Vagina (tissue), 2 donors: ENCODE measurements around the gene DIS3L.

Experiments
- CTCF ChIP-seq, 3 experiments: fragments of 450-650 bp in 2 of 3; fragments of 200-600 bp in 1 of 3; sonication (generic) in 1 of 3; IDR thresholded peaks; one replicate each; pipeline ENCODE4 v1.5.1; 2017 to 2019; ENCODE audit warnings: antibody characterized with exemption in 3 of 3, mild to moderate bottlenecking in 2 of 3, moderate library complexity in 2 of 3
- POLR2A ChIP-seq, 2 donors: fragments of 450-650 bp; IDR thresholded peaks; one replicate each; pipeline ENCODE4 v1.6.1; 2017; ENCODE audit warnings: antibody characterized with exemption in 2 of 2, mild to moderate bottlenecking in 2 of 2, moderate library complexity in 2 of 2
- POLR2AphosphoS5 ChIP-seq, 2 donors: sonication (generic); formaldehyde crosslinking; IDR thresholded peaks; one replicate each; pipeline ENCODE4 v1.9.0; 2017; ENCODE audit warnings: antibody characterized with exemption in 2 of 2, mild to moderate bottlenecking in 2 of 2, low read depth in 1 of 2; ENCODE audit not compliant: insufficient read depth in 1 of 2

- peak in 1 of 3 experiments; percentile 5 for TF ChIP-seq CTCF (IDR thresholded peaks at IDR 0.05)
- TF ChIP-seq POLR2AphosphoS5 (IDR thresholded peaks at IDR 0.05; ENCODE audit: insufficient read depth in 1 of 2, low read depth in 1 of 2) = peak in 1 of 2 donors; percentile 14
- TF ChIP-seq POLR2A (IDR thresholded peaks at IDR 0.05) = no peak
Observed at GRCh38 chr15:66252685-66253417, 40.5 kb upstream of the DIS3L start.
